GM19351 (cell line): ENCODE measurements around the gene IQCF2.
"Not testable (repeated sequence)": the region's sequence is repeated elsewhere in the genome, so short reads cannot be mapped to it uniquely, and the experiment has no call there.

Source experiments
- ATAC-seq: cut with Tn5 transposase; IDR thresholded peaks from one replicate; pipeline ENCODE4 v1.9.1; 2021; ENCODE audit warnings: mild to moderate bottlenecking, moderate library complexity; ENCODE audit not compliant: unreplicated experiment

IQCF2 gene

GRCh38 chr3:51860703-51861665, at the start of gene IQCF2:
Gene IQCF2, plus strand, starts transcription at chr3:51861615. Its CDS starts 52 bp downstream, at chr3:51861667.
- ATAC-seq, result no peak

GRCh38 chr3:51813539-51813938, 47.9 kb upstream of the IQCF2 start:
- no peak for ATAC-seq

GRCh38 chr3:51814034-51814433, 47.4 kb upstream of the IQCF2 start:
- ATAC-seq, result no peak

GRCh38 chr3:51815614-51816013, 45.8 kb upstream of the IQCF2 start:
- no peak for ATAC-seq

- ATAC-seq, result no peak
Measured at GRCh38 chr3:51816723-51817122, 44.7 kb upstream of the IQCF2 start.

GRCh38 chr3:51817375-51817774, 44.0 kb upstream of the IQCF2 start:
- ATAC-seq, result no peak

GRCh38 chr3:51819151-51819550, 42.3 kb upstream of the IQCF2 start:
- no peak for ATAC-seq

GRCh38 chr3:51819709-51820406, 41.6 kb upstream of the IQCF2 start:
- no peak for ATAC-seq

- ATAC-seq, result no peak
Measured at GRCh38 chr3:51828297-51828696, 33.1 kb upstream of the IQCF2 start.

GRCh38 chr3:51830345-51830744, 31.1 kb upstream of the IQCF2 start:
- no peak for ATAC-seq

GRCh38 chr3:51830836-51831385, 30.5 kb upstream of the IQCF2 start:
- no peak for ATAC-seq

- ATAC-seq, result no peak
Measured at GRCh38 chr3:51836606-51837005, 24.8 kb upstream of the IQCF2 start.

GRCh38 chr3:51845129-51845528, 16.3 kb upstream of the IQCF2 start:
- no peak for ATAC-seq

- not testable (repeated sequence) for ATAC-seq
Measured at GRCh38 chr3:51855411-51855810, 6.0 kb upstream of the IQCF2 start.

GRCh38 chr3:51862886-51863285, 1.5 kb downstream of the IQCF2 start:
- ATAC-seq, result no peak

GRCh38 chr3:51868896-51869295, 7.5 kb downstream of the IQCF2 start:
- ATAC-seq, result not testable (repeated sequence)

GRCh38 chr3:51869304-51869703, 7.9 kb downstream of the IQCF2 start:
- ATAC-seq, result no peak

- ATAC-seq, result no peak
Measured at GRCh38 chr3:51873253-51873766, 11.9 kb downstream of the IQCF2 start.

GRCh38 chr3:51873876-51874275, 12.5 kb downstream of the IQCF2 start:
- no peak for ATAC-seq

- ATAC-seq, result no peak
Measured at GRCh38 chr3:51874411-51874810, 13.0 kb downstream of the IQCF2 start.

- ATAC-seq, result no peak
Measured at GRCh38 chr3:51874889-51875288, 13.5 kb downstream of the IQCF2 start.
